ENCODE data around the gene ARHGAP4.

DNA sequence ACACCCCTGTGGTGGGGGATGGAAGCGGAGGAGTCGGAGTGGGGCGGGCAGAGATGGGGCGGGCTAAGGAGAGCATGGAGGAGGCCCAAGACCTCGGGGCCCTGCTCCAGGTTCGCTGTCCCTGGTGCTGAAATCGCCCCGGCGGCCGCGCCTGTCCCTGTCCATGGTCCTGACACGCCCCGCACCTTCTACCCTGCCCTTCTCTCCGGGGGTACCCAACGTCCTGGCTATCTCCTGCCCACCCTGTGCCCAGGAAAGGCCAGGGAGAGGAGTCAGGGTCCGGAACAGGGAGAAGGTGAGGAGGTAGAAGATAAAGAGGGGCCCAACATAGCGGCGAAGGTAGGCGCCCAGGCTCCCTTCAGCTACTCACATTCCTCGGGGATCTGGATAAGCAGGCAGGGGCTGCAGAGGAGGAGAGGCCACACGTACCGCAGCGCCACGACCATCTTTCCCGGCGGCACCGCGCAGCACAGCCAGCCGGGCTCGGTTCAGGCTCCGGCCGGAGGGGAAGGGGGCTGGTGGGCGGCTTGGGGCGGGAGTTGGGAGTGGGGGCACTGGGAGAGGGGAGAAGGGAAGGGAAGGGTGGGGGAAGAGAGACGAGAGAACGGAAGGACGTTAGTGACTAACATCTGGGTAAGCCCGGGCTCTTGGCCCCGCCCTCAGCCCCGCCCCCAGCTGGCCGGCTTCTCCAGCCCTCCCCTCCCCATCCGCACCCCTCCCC is 50.5 kb downstream of the ARHGAP4 start:
- no peak for TF ChIP-seq POLR2A (IDR thresholded peaks at IDR 0.05)
- TF ChIP-seq, protein P1, sequence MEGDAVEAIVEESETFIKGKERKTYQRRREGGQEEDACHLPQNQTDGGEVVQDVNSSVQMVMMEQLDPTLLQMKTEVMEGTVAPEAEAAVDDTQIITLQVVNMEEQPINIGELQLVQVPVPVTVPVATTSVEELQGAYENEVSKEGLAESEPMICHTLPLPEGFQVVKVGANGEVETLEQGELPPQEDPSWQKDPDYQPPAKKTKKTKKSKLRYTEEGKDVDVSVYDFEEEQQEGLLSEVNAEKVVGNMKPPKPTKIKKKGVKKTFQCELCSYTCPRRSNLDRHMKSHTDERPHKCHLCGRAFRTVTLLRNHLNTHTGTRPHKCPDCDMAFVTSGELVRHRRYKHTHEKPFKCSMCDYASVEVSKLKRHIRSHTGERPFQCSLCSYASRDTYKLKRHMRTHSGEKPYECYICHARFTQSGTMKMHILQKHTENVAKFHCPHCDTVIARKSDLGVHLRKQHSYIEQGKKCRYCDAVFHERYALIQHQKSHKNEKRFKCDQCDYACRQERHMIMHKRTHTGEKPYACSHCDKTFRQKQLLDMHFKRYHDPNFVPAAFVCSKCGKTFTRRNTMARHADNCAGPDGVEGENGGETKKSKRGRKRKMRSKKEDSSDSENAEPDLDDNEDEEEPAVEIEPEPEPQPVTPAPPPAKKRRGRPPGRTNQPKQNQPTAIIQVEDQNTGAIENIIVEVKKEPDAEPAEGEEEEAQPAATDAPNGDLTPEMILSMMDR (IDR thresholded peaks at IDR 0.05), result no peak

Measured in Peyer's patch (tissue), 4 donors.